ENCODE results near the gene SMPDL3B.

Gene SMPDL3B, protein sequence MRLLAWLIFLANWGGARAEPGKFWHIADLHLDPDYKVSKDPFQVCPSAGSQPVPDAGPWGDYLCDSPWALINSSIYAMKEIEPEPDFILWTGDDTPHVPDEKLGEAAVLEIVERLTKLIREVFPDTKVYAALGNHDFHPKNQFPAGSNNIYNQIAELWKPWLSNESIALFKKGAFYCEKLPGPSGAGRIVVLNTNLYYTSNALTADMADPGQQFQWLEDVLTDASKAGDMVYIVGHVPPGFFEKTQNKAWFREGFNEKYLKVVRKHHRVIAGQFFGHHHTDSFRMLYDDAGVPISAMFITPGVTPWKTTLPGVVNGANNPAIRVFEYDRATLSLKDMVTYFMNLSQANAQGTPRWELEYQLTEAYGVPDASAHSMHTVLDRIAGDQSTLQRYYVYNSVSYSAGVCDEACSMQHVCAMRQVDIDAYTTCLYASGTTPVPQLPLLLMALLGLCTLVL

DNA sequence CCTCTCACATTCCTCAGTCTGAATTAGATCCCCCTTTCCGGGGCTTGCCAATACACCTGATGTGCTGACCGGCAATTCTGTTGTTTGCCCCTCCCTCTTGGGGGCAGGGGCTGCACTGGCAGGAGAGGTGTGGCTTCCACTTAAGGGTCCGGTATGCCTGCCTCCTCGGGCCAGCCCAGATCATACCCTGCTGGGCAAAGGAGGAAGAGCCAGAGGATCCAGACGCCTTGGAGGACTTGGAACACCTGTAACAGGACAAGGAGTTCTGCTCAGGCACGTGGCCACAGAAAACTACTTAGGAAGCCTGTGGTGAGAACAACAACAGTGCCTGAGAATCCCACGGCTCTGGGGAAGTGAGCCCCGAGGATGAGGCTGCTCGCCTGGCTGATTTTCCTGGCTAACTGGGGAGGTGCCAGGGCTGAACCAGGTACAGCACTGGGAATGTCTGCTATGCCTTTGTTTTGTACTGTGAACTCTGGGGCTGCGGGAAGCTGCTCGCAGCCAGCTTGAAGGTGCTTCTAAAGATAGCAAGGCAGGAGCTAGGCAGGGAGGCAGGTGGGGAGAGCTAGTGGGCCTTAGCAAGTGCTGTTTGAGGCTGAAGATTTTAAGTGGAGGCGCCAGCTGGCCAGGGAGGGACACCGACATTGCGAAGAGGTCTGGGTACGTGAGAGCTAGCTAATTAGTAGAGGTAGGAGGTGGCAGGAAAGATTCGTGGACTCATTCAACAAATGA, at the start of gene SMPDL3B:
TSS of gene SMPDL3B (plus strand) at position 183 of the 732 bp plus-strand sequence. CDS start at position 367, 184 bp downstream.
- no peak for DNase-seq

DNA sequence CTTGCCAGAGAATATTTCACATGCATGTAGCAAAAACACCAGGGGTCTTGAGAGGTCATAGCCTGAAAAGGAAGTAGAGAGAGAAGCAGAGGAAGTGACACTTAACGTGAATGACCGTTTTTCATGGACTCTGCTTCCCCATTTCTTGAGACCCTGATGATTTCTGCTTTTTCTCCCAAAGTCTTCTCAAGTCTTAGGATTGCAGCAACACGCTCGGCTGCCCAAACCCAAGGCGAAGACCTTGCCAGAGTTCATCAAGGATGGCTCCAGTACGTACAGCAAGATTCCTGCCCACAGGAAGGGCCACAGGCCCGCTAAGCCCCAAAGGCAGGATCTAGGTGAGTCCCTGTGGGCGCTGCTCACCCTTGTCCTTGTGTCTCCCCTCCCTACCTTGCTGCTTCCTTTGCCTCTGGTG, 49.7 kb upstream of the SMPDL3B start:
- peak; percentile 92 for DNase-seq

GRCh38 chr1:27885621-27886352, 49.0 kb upstream of the SMPDL3B start:
- DNase-seq = peak; percentile 95

GRCh38 chr1:27886353-27886679, 48.5 kb upstream of the SMPDL3B start:
- no peak for DNase-seq

DNA sequence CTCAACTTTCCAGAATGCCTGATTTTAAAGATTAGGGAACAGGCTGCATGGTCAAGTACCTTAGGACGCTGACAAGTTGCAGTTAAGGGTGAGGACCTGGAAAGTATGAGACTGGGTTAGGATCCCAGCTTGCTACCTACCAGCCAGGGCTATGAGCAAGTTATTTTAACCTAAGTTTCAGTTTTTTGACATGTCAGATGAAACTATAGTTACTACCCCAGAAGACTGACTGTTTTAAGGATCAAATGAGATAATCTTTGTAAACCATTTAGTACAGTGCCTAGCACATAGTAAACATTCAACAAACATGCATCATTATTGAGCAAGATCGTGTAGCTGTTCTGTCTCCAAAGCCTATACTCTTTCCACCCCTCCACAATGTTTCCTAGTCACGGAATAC, 48.1 kb upstream of the SMPDL3B start:
- DNase-seq = no peak

GRCh38 chr1:27887215-27888021, 47.4 kb upstream of the SMPDL3B start:
- DNase-seq = peak; percentile 68

GRCh38 chr1:27889506-27889905, 45.3 kb upstream of the SMPDL3B start:
- DNase-seq = no peak

DNA sequence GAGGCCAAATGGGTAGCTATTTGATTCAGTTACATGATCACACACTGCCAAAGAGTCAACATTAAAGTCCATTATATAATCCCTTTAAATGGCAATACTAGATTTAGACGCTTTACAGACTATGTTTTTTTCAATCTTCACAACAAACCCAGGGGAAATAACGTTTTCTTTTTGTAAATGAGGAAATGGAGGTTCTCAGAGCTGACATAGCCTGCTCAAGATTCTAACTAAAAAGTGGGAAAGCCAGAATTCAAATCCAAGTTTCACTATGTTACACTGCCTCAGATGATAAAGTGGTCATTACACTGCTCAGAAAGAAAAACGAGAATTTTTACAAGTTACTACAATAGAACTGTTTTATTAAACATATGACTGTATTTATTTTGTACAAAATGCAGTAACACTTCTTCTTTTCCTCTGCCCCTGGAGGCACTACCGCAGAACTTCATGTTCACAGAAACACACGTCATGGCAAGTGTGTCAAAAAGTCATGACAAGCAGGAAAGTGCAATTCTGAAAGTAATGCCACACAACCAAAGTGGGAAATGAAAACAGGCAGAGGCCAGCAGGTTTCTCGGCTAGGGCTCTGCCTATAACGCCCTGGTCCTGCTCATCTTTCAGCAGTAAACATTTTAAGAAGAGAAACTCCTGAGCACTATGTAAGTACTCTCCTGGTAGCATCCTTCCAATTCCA, 43.5 kb upstream of the SMPDL3B start:
- DNase-seq = peak; percentile 95

DNA sequence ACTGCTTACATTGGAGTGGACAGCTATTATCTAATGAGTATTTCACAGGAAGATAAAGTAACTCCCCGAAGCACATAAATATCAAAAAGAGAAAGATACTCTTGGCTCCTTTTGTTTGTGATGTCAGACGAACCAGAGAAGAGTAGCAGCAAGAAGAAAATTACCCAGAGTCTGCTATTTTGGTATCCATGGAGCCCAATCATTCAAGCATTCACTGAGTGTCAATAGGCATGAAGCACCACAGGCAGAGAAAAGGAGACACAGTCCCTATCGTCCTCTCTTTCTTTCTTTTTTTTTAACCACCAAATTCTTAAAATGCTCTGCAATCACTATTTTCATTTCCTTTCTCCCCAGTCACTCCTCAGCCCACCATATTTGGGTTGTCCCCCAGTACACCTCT, 40.3 kb upstream of the SMPDL3B start:
- DNase-seq = no peak

GRCh38 chr1:27906759-27907158, 28.0 kb upstream of the SMPDL3B start:
- no peak for DNase-seq

DNA sequence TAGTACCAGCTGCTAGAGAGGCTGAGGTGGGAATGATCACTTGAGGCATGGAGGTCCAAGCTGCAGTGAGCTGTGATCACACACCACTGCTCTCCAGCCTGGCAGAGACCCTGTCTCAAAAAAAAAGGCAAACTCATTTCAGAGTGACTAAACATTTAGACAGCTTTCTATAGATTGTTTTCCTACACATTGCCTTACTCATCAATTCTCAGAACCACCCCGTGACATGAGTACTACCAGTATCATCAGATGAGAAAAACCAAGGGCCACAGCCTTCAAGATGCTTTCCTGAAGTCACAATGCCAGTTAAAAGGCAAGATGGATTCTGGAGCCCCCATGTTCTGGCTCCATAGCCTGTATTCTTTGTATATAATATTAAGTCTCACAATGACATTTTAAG, 22.4 kb upstream of the SMPDL3B start:
- DNase-seq = no peak

DNA sequence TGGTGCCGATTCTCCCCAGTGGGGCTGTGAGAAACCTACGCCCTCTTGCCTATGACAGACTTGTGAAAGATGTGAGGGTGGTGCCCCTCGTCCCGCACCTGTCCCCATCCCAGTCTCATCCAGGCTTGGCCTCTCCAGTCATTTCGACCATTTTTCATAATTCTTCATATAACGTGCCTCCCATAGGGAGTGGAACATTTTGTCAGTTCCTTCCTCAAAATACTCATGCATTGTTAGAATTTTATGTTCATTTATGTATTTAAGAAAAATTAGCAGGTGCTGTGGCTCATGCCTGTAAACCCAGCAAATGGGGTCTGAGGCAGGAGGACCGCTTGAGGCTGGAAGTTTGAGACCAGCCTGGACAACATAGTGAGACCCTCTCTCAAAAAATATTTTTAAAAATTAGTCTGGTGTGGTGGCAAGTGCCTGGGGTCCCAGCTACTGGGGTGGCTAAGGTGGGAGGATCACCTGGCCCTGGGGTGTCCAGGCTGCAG, 19.7 kb upstream of the SMPDL3B start:
- no peak for DNase-seq

DNA sequence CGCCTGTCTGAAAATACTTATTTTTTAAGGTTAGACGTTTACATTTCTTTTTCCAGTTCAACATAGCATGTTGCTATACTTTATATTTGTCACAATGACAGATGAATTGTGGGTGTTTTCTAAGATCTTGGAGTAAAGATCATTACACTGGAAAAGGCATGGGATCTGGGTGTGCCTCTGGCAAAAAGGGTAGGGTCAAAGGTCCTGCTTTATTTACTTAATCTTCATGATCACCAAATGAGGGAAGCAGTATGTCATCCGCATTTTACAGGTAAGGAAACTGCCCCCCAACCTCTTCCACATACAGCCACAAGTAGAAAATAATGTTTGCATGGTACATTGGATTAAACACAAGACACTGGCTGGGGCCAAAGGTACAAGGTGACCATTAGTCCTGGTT, 12.5 kb upstream of the SMPDL3B start:
- no peak for DNase-seq

DNA sequence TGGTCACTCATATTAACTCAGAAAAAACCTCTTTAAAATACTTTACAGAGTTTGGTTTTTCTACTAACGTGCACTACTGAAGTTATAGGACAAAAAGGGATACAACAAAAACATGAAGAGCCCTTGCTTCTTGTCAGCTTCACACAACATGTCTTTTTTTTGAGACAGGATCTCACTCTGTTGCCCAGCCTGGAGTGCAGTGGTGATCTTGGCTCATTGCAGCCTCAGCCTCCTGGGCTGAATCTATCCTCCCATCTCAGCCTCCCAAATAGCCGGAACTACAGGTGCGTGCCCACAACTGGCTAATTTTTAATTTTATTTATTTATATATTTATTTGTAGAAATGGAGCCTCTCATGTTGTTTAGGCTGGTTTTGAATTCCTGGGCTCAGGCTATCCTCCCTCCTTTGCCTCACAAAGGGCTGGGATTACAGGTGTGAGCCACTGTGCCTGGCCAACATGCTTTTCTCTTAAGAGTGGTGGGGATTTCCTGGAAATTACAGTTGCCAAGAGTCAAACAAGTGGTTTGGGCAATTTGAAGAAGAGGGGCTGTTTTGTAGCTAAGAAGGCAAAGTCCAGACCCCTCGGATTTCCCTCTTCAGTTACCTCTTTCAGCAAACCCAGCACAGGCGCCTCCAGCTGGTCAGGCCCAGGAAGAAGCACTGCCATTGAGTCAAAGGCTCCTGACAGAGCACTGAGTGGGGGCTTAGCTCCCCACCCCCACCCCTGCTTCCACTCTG, 6.4 kb upstream of the SMPDL3B start:
- DNase-seq = no peak

- no peak for DNase-seq
These were observed 3.6 kb upstream of the SMPDL3B start for GRCh38 chr1:27931184-27931583.

- peak; percentile 64 for DNase-seq
These were observed 3.0 kb upstream of the SMPDL3B start for GRCh38 chr1:27931759-27932158.

GRCh38 chr1:27935721-27936120, 921 bp downstream of the SMPDL3B start:
- no peak for DNase-seq

- no peak for DNase-seq
These were observed 1.6 kb downstream of the SMPDL3B start for GRCh38 chr1:27936370-27936769.

- no peak for DNase-seq
These were observed 2.7 kb downstream of the SMPDL3B start for GRCh38 chr1:27937524-27937836.

DNA sequence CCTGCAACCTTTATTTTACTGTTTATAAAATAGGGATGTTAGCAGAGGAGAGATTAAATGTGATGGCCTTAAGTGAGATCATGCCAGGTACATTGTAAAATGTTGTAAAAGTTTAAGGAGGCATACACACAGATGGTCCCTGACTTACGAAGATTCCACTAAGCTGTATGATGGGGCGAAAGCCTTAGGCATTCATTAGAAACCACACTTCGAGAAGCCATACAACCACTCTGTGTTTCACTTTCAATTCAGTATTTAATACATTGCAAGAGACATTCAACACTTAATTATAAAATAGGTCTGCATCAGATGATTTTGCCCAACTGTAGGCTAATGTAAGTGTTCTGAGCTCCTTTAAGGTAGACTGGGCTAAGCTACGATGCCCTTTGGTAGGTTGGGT, 3.7 kb downstream of the SMPDL3B start:
- no peak for DNase-seq

- peak; percentile 79 for DNase-seq
These were observed 5.5 kb downstream of the SMPDL3B start for GRCh38 chr1:27940297-27940696.

Measured in suppressor macrophage treated with lipopolysaccharide for 4 hours (primary cell).